Myometrial cell (primary cell): ENCODE measurements around the gene CPNE9. TPM values are rescaled to one million over a fixed set of nuclear protein-coding genes. Genes with fewer than 3 reads are reported as not detected.

ENCODE experiments used
- total RNA-seq: library from RNA; depleted of rRNA; stranded (reverse); fragments of >200 nt; gene quantifications from 2 replicates; pipeline ENCODE4 v1.2.3, GENCODE V29; 2015

Gene CPNE9
- not detected in 2 replicates for total RNA-seq

GRCh38 chr3:9703736-9704346 lies at the start of gene CPNE9:
TSS of gene CPNE9 (plus strand) at chr3:9703833. CDS start at chr3:9703997, 164 bp downstream.

GRCh38 chr3:9731206-9732079 lies 27.8 kb downstream of the CPNE9 start, which contains the start of gene BRPF1:
TSS of gene BRPF1 (plus strand) at chr3:9731735. CDS start at chr3:9734141, 2,406 bp downstream.

GRCh38 chr3:9749645-9750555 lies 46.3 kb downstream of the CPNE9 start, which contains the start of gene OGG1:
TSS of gene OGG1 (plus strand) at chr3:9749952. CDS start at chr3:9750287, 335 bp downstream.

GRCh38 chr3:9769426-9770275 lies 66.0 kb downstream of the CPNE9 start, which contains the start of gene CAMK1:
TSS of gene CAMK1 (minus strand) at chr3:9769947. CDS start at chr3:9767749, 2,198 bp downstream.

Other genes starting within 250 kb of the CPNE9 start
- not detected in 2 replicates for gene LHFPL4, start 150.0 kb upstream of the CPNE9 start, total RNA-seq
- 41.6 and 46.1 TPM in 2 replicates for gene MTMR14, start 54.3 kb upstream of the CPNE9 start, total RNA-seq
- gene BRPF1, start 27.9 kb downstream of the CPNE9 start, total RNA-seq = 8.6 and 9.9 TPM in 2 replicates
- gene OGG1, start 46.1 kb downstream of the CPNE9 start, total RNA-seq = 26.9 and 39.8 TPM in 2 replicates
- gene CAMK1, start 66.1 kb downstream of the CPNE9 start, total RNA-seq = 53.0 and 54.8 TPM in 2 replicates
- 121 and 134 TPM in 2 replicates for gene TADA3, start 88.6 kb downstream of the CPNE9 start, total RNA-seq
- gene ARPC4, start 89.2 kb downstream of the CPNE9 start, total RNA-seq = 287 and 324 TPM in 2 replicates
- gene TTLL3, start 106.4 kb downstream of the CPNE9 start, total RNA-seq = 3.2 and 4.4 TPM in 2 replicates
- 71.5 and 87.0 TPM in 2 replicates for gene RPUSD3, start 140.2 kb downstream of the CPNE9 start, total RNA-seq
- 0.29 and 0.35 TPM in 2 replicates for gene CIDEC, start 176.4 kb downstream of the CPNE9 start, total RNA-seq
- 84.8 and 89.7 TPM in 2 replicates for gene JAGN1, start 186.8 kb downstream of the CPNE9 start, total RNA-seq
- gene IL17RE, start 199.0 kb downstream of the CPNE9 start, total RNA-seq = 3.5 and 5.5 TPM in 2 replicates
- 65.7 and 80.7 TPM in 2 replicates for gene IL17RC, start 213.3 kb downstream of the CPNE9 start, total RNA-seq
- 30.1 and 45.0 TPM in 2 replicates for gene CRELD1, start 230.0 kb downstream of the CPNE9 start, total RNA-seq
- 2.0 and 2.3 TPM in 2 replicates for gene PRRT3, start 248.6 kb downstream of the CPNE9 start, total RNA-seq